Suppressor macrophage treated with lipopolysaccharide for 4 hours (primary cell): ENCODE data around the gene MAPK1.
"Not testable (repeated sequence)": the region's sequence is repeated elsewhere in the genome, so short reads cannot be mapped to it uniquely, and the experiment has no call there.

ENCODE experiments used
- DNase-seq: peaks from one replicate; pipeline ENCODE4 v3.0.0-alpha.2; 2020

Gene MAPK1

GRCh38 chr22:21745948-21746347, 121.5 kb downstream of the MAPK1 start:
- no peak for DNase-seq

- not testable (repeated sequence) for DNase-seq
Observed at GRCh38 chr22:21744917-21745316, 122.5 kb downstream of the MAPK1 start.

GRCh38 chr22:21741790-21742189, 125.7 kb downstream of the MAPK1 start:
- DNase-seq = no peak

GRCh38 chr22:21741059-21741458, 126.4 kb downstream of the MAPK1 start:
- DNase-seq = no peak

GRCh38 chr22:21739828-21740377, 127.5 kb downstream of the MAPK1 start:
- no peak for DNase-seq

- no peak for DNase-seq
Observed at GRCh38 chr22:21738966-21739365, 128.5 kb downstream of the MAPK1 start.

- no peak for DNase-seq
Observed at GRCh38 chr22:21738081-21738480, 129.4 kb downstream of the MAPK1 start.

GRCh38 chr22:21736948-21737347, 130.5 kb downstream of the MAPK1 start:
- DNase-seq = no peak

GRCh38 chr22:21736084-21736642, 131.3 kb downstream of the MAPK1 start:
- no peak for DNase-seq

- DNase-seq = peak; percentile 99
Observed at GRCh38 chr22:21735200-21736083, 132.0 kb downstream of the MAPK1 start, which contains the start of gene YPEL1. Gene YPEL1 (minus strand): TSS chr22:21735794. CDS start chr22:21710744, 25,050 bp downstream.

- peak; percentile 41 for DNase-seq
Observed at GRCh38 chr22:21734540-21735199, 132.8 kb downstream of the MAPK1 start.

- DNase-seq = no peak
Observed at GRCh38 chr22:21731503-21731902, 135.9 kb downstream of the MAPK1 start.

- DNase-seq = no peak
Observed at GRCh38 chr22:21730535-21731308, 136.7 kb downstream of the MAPK1 start.

- not testable (repeated sequence) for DNase-seq
Observed at GRCh38 chr22:21729184-21729583, 138.3 kb downstream of the MAPK1 start.

GRCh38 chr22:21728270-21728669, 139.2 kb downstream of the MAPK1 start:
- DNase-seq = no peak

- no peak for DNase-seq
Observed at GRCh38 chr22:21727768-21728167, 139.7 kb downstream of the MAPK1 start.

GRCh38 chr22:21727159-21727558, 140.3 kb downstream of the MAPK1 start:
- no peak for DNase-seq

GRCh38 chr22:21726650-21727049, 140.8 kb downstream of the MAPK1 start:
- DNase-seq = peak; percentile 28

GRCh38 chr22:21725956-21726649, 141.3 kb downstream of the MAPK1 start:
- no peak for DNase-seq

- not testable (repeated sequence) for DNase-seq
Observed at GRCh38 chr22:21724496-21724895, 142.9 kb downstream of the MAPK1 start.

- DNase-seq = not testable (repeated sequence)
Observed at GRCh38 chr22:21721195-21721852, 146.1 kb downstream of the MAPK1 start.
